Measurements from ENCODE around the gene MCOLN2.
"Not testable (repeated sequence)": the region's sequence is repeated elsewhere in the genome, so short reads cannot be mapped to it uniquely, and the experiment has no call there.

Gene MCOLN2

DNA sequence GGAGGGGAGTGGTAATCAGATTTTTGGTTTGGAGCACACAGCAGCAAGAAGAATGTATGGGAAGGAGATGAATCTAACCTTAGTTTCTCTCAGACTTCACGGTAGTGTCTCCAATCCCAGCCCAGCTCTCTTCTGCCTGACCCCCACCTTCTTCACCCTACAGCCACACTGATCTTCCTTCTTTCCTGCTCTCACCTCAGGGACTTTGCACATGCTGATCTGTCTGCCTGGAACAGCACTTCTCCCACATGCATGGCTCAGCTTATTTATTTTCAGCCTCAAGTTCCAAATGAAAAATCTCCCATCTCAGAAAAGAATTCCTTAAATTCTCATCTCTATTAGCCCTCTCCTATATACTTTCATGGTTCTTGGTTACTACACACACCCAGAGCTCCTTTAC, 55.1 kb downstream of the MCOLN2 start:
- no peak for DNase-seq (ENCODE audit: low spot score)

DNA sequence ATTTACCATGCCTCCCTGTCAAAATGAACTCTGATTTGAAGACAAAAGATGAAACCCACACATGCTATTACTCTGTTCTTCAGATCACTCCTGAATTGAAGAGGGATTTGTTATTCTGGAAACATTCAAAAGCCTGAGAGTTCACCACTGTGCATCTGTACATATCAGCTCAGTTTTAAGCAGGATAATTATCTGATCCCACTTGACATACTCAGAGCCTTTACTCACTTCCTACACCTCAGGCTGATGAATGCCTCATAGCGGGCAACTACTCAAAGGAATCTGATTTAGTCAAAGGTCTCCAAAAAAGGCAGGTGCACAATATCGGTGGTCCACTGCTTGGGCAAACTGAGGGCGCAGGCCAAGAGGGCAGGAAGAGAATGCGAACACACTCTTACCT, 56.4 kb downstream of the MCOLN2 start:
- DNase-seq (ENCODE audit: low spot score): no peak

DNA sequence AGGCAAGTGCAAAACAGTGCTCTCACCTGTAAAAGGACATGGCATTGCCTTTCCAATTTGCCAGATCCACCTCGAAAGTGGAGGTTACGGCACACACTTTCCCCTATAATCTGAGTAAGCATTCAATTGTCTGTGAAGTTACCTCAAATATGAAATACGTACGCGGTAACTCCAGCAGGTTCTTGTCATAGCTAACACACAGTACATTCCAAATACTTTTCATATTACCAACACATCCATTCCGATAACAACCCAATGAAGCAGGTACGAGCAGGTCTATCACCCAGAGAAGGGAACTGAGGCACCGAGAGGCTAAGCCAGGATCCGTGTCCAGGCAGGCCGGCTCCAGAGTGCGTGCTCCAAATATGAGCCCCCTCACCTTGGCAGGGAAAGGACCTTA, 57.2 kb downstream of the MCOLN2 start:
- no peak for DNase-seq (ENCODE audit: low spot score)

DNA sequence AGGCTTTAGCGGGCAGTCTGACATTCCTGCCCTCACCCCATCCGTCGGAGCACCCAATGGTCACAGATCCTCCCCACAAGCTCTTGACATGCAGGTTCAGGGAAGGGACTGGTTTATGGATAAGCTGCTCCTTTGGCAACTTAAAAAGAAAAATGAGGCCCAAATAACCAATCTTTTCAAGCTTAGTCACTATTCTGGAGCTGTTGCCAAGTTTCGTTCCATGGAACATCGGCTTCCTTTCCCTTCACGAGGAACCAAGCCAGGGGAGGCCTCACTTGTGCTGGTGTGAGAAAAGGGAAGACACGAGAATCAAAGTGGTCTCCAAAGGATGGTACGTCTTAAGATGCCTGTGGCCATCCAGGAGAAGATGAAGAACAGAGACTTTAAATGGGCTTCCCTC, 57.8 kb downstream of the MCOLN2 start:
- no peak for DNase-seq (ENCODE audit: low spot score)

DNA sequence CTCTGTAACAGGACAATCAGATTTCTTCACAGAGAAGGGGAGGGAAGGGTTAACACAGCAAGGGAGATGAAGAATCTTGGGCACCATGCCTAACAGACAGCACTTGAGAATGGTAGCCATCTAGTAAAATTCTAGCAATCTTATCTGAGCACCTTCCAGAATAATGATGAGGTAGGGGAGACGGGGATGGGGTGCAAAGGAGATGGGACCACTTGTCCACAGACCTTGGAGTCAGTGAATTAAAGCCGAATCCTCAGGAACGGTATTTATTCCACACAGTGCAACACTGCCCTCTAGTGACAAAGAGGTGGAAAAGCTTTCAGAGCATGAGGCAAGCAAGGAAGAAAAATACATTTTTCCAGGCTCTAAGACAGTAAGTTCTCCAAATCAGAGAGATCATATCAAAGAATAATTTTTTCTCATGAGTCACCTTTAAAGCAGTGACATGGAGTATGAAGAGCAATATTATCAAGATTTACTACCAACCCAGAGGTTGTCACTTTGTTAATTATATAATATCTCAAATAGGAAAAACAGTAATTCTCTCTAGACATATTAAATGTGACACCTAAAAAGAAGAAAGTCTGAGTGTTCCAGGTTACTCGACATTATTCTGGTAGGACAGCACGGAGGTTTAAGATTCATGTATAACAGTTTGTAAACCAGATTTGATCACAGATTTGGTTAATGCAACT, 60.6 kb downstream of the MCOLN2 start:
- DNase-seq (ENCODE audit: low spot score): peak; percentile 62

DNA sequence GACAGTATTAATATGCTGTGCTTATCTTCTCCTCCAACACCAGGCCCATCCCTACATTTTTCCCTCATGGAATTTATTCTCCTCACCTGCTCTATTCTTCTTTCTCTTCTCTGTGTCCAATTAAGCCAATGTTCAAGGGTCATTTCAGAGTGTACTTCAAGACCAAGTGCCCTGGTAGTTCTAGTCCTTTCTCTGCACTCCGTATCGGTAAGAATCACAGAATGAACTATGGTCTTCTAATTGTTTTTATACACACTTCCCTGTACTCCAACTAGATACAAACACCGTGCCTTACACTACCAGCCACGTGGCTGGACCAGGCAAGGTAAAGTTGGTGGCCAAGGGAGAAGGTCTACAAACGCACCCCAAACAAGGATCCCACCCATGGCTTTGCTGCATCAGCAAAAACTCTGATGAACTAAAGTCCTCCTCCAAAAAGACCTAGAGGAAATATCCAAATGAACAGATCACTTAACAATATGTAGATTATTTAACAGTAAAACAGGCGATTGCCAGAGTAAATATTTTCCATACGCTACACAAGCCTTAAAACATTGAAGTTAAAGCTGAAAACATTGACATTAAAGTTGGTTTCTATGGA, 63.8 kb downstream of the MCOLN2 start:
- DNase-seq (ENCODE audit: low spot score): no peak

DNA sequence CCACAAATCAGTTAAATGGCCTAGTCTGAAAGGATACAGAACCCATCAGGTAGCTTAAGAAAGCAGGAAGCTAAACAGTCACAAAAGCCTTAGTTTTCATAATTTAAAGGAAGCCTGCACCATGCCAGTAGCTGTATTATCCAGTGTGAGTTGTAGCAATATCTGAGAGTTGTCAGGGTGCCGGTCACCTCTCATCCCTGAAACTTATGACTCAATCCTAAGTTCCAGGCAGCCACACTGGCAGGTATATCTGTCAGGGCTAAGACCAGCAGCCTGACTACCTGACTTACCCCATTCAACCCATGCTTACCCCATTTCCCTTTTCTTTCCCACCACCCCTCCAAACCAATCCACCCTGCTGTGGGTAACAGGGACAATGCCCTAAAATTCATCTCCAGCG, 66.1 kb downstream of the MCOLN2 start:
- DNase-seq (ENCODE audit: low spot score): no peak

DNA sequence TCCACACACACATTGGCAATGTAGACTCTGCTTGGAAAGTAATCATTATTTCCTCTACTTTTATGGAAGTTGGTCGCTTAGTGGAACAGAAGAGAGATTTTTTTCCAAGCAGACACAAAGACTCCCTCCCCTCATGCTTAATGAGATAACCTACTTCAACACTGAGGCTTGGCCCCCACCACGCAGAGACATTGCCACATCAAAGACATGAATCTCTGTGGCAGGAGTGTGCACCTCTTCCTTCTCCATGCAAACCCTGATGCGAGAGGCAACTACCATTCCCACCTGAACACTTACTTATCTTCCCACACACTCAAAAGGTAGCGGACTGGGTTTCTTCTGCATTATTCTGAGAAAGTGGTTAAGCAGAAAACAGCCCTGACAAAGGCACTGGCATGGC, 66.6 kb downstream of the MCOLN2 start:
- DNase-seq (ENCODE audit: low spot score): no peak

DNA sequence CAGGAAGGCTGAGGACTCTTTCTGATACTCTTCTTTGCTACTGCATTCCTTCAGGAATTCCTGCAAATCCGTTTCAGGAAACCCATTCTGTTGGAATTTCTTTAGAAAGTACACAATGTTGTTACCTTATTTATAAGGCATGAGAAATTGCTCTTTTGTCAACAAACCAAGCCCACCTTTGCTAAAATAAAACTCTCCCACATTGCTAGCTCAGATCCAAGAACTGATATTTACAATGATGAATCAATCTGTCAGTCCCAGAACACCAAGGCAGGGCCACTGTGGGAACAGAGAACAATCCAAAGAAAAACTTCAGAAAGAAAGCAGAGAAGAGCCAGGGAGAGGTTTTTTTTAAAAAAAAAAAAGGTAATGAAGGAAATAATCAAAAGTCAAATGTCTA, 67.3 kb downstream of the MCOLN2 start:
- DNase-seq (ENCODE audit: low spot score): no peak

DNA sequence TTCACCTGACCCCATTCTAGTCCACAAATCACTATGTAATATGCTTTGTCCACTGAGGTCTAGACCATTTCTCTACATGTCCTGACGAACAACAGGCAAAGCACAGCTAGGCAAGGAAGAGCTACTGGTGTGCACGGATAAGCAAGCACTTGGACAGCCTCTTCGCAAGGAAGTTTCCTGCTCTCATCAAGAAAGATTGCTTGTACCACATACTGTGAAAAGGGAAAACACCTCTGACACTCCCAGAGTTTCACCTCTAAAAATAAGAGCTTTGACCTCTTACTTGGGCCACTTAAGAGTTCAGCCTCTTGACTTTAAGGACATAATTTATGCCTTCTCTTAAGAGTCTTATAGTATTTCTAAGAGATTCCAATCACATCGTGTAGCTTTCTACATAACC, 67.9 kb downstream of the MCOLN2 start:
- DNase-seq (ENCODE audit: low spot score): no peak

DNA sequence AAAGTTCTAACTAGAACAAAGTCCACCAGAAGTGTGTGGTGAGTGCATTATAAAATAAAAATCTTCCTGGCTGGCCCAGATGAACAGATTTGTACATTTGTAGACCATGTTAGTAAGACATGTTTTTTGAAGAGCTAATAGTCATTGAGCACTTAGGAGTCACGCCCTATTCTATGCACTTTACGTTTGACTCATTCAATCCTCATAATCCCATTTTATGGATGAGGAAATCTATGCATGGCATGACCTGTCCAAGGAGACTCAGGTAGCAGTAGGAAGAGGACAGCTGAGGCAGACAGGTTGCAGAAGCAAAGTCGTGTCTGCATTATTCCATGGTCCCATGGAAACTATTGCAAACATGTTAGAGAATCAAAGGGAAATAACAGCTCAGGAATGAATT, 73.6 kb downstream of the MCOLN2 start:
- no peak for DNase-seq (ENCODE audit: low spot score)

DNA sequence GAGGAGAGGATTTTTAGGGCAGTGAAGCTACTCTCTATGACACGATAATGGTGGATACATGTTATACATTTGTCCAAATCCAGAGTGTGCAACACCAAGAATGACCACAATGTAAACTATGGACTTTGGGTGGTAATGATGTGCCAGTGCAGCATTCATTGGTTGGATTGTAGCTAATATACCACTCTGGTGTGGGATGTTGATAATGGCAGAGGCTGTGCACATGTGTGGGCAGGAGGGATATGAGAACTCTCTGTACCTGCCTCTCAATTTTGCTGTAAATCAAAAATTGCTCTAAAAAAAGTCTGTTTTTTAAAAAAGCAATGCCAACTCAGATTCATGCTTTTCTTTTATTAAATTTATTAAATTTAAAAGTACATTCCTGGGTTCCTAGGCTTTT, 76.8 kb downstream of the MCOLN2 start:
- DNase-seq (ENCODE audit: low spot score): no peak

DNA sequence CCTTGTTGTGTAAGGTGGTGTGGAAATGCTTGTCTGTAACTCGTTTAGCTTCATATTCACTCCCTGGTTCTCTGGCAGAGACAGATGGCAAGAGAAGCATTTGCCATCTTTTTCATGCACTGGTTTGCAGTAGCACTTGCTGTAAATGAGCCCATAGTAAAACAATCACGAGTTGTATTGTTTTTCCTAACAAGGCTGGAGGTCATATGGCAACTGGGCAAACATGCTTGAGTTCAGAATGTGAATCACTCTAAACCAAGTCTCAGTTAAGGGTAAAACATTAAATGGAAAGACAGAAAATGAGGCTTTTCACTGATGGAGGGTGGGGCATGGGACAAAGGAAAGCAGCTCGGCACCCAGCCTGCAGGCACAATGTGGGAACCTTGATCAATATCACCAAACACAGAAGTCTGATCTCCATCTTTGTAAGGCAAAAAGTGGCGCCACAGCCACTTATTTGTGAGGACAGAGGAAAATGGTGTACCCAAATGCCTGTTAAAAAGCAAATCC, 77.4 kb downstream of the MCOLN2 start:
- no peak for DNase-seq (ENCODE audit: low spot score)

DNA sequence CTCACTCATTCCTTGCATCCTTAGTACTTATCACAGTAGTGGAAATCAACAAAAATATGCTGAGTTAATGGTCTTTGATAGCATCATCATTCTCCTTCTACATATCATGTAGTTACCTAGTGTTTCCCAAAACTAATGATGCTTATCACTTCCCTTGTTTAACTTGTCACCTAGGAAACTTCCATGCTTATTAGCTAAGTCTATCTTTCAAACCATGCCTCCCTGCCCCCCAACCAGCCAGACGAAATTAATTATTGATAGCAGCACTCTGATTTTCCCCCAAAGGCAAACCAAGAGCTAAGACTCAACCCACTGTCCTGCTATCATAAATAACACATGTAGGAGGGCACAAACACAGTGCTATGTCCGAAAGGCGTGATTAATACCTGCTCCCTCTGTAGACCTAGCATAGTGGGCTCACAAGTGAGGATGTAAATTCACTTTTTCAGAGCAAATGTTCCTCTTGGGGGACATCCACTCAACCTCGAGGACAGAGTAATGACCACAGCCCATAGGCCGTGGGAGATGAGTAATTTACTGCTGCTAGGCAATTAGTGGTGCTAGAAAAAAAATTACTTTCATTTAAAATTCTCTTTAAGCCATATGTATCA, 78.1 kb downstream of the MCOLN2 start:
- no peak for DNase-seq (ENCODE audit: low spot score)

DNA sequence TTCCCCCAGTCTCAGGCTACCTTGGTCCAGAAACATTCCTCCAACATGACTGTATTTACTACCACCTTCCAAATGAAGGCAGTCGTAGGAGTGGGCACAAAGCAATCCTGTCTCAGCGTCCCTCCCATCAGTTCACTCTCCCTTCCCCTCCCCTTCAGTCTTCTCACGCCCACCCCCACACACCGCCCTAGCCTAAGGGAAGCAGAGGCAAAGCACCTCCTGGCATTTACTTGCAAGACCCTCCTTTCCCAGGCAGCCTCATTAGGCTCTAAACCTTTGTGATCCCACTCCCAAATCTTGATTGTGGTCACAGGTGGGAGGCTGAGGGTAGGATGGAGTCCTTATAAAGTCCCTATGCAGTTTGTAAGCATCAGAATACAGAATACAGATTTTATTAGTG, 80.0 kb downstream of the MCOLN2 start:
- DNase-seq (ENCODE audit: low spot score): no peak

DNA sequence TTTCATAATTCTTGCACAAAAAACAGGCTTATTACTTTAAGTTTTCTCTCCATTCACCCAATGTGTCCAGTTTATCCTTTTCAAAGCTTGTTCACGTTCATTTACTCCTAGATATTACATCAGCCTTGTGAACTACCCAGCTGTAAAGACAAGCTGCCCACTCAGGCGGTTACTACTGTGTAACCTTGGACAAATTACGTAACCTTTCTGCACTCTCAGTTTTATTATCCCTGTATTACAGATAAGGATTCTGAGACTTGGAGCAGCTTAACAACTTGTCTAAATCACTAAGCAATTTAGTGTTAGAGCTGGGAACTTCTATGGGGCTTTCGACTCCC, 83.4 kb downstream of the MCOLN2 start:
- DNase-seq (ENCODE audit: low spot score): no peak

DNA sequence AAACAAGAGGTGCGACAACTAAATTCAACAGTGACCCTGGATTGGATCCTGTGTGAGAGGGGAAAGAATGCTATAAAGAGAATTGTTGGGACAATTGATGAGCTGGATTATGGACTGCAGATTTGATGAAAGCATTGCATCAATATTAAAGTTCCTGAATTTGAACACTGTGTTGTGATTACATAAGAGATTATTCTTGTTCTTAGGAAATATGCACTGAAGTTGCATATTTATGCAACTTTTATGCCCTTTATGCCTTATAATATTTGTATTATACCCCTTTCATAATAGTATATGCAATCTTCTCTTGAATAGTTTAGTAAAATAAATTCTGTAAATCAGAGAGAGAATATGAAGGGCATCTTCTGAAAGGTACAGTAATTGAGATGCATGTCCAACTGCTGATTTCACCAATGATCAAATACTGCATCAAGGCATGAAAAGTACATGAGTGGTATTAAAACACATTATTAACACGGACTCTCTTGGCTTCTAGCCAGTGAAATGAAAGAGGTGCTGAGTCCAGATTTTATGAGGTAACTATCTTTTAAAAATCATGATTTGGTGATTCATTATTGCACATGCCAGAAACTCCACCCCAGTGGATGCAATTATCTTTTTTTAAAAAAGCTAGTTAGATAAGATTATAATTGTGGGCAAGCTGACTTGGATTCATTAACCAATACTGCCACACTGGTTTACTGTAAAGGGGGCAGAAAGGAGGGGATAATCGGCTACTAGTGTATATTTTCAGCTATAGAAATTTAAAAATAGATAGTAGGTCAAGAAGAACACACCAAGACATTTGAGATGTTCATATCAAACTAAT, 84.0 kb downstream of the MCOLN2 start:
- no peak for DNase-seq (ENCODE audit: low spot score)

DNA sequence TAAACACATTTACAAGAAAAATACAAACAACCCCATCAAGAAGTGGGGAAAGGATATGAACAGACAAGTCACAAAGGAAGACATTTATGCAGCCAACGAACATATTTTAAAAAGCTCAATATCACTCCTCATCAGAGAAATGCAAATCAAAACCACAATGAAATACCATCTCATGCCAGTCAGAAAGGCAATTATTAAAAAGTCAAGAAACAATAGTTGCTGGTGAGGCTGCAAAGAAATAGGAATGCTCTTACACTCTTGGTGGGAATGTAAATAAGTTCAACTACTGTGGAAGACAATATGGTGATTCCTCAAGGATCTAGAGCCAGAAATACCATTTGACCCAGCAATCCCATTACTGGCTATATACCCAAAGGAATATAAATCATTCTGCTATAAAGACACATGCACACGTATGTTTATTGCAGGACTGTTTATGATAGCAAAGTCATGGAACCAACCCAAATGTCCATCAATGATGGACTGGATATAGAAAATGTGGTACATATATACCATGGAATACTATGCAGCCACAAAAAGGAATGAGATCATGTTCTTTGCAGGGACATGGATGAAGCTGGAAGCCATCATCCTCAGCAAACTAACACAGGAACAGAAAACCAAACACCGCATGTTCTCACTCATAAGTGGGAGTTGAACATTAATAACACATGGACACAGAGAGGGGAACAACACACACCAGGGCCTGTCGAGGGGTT, 88.0 kb downstream of the MCOLN2 start:
- not testable (repeated sequence) for DNase-seq (ENCODE audit: low spot score)

DNA sequence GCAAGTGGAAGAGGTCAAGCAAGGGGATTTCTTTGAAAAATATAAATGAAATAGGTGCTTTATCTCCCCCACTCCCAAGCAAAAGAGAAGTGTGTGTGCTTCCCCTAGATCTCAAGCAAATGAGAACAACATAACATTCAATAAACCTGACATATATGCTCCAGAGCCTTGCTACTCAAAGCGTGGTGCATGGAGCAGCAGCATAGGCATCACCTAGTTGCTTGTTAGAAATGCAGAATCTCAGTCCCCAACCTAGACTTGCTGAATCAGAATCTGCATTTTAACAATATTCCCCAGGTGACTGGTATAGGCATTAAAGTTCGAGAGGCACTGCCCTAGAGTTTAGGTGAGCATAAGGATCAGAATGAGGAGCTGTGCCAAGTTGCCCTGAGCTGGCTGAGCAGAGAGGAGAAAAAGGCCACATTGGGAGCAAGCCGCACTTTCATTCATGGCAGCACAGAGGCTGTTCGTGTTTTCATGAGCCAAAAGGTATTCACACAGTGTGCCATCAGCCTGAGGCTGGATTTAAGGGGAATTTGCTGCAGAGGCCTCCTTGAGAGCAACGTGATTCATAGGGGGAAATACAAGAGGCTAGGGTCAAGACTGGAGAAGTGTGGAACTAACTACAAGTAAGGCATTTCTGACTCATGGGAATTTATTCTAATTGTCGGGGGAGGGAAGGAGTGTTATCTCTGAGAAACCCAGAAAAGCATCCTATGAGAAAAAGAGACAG, 89.7 kb downstream of the MCOLN2 start:
- DNase-seq (ENCODE audit: low spot score): no peak

DNA sequence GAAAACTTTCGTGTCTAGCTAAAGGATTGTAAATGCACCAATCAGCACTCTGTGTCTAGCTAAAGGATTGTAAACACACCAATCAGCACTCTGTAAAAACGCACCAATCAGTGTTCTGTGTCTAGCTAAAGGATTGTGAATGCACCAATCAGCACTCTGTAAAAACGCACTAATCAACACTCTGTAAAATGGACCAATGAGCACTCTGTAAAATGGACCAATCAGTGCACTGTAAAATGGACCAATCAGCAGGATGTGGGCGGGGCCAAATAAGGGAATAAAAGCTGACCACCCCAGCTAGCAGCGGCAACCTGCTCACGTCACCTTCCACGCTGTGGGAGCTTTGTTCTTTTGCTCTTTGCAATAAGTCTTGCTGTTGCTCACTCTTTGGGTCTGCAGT, 94.2 kb downstream of the MCOLN2 start:
- DNase-seq (ENCODE audit: low spot score): not testable (repeated sequence)

DNA sequence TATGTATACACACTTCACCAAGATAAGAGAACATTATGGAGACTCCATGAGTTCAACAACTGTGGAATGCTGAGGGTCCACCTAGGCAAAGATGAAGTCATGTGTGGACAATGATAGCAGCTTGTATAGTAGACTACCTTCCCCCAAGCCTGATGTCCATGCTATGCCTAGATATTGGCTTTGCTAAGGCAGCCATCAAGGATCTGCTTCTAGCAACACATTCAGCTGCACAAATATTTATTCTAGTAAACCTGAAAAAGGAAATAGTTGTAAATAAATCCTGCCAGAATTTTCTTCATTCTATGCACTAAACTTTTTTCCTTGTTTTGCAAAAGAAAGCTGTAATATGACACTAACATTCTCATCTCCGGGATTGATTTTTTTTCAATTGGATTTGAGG, 96.9 kb downstream of the MCOLN2 start:
- DNase-seq (ENCODE audit: low spot score): no peak

Data from CD4-positive, alpha-beta T cell treated with Interleukin-6 at 100 ng/mL for 8 hours (primary cell).